PC-9 (cell line): Measurements from ENCODE around the gene DGKE. TPM values are rescaled to one million over a fixed set of nuclear protein-coding genes. Genes with fewer than 3 reads are reported as not detected.

ENCODE experiments used
- BruUV-seq: library from RNA; stranded (reverse); fragments of 400-500 nt; replicated peaks from 2 replicates; lab custom pipeline; 2021; lab: Mats Ljungman, UMichigan
- CTCF ChIA-PET: fragments of 300-600 bp; sonication (Branson Sonifier 250); formaldehyde crosslinking; loops from one replicate; lab custom pipeline; 2022; ENCODE audit warnings: antibody characterized with exemption; lab: Charles Lee
- POLR2A ChIA-PET: fragments of 300-600 bp; sonication (Branson Sonifier 250); formaldehyde crosslinking; loops from one replicate; lab custom pipeline; 2022; ENCODE audit warnings: antibody characterized with exemption; ENCODE audit not compliant: unreplicated experiment; lab: Charles Lee
- DNase-seq, 2 experiments: peaks; one replicate each; pipeline versions ENCODE4 v3.0.0 to v3.0.0-alpha.2; 2015 to 2022; ENCODE audit warnings: mixed read lengths in 1 of 2
- H2AFZ ChIP-seq: fragments of 200-600 bp; sonication (generic); 2 replicates; pipeline ENCODE4 v1.8.1; 2017; ENCODE audit warnings: antibody characterized with exemption
- H3F3A ChIP-seq: fragments of 200-600 bp; sonication (generic); 2 replicates; pipeline ENCODE4 v1.8.1; 2017; ENCODE audit warnings: antibody characterized with exemption, mild to moderate bottlenecking, low read depth; ENCODE audit not compliant: insufficient read depth
- H3K27ac ChIP-seq: fragments of 200-600 bp; sonication (generic); 2 replicates; pipeline ENCODE4 v1.6.1; 2016; ENCODE audit warnings: mixed run types
- H3K27me3 ChIP-seq: fragments of 200-600 bp; sonication (generic); 2 replicates; pipeline ENCODE4 v1.6.1; 2016; ENCODE audit warnings: low read depth, mixed run types; ENCODE audit not compliant: insufficient read depth
- H3K36me3 ChIP-seq: fragments of 200-600 bp; sonication (generic); 2 replicates; pipeline ENCODE4 v1.6.1; 2016; ENCODE audit warnings: low read depth, mixed run types
- H3K4me1 ChIP-seq: fragments of 200-600 bp; sonication (generic); replicated peaks from 2 replicates; pipeline ENCODE4 v1.6.1; 2016; ENCODE audit warnings: mixed run types; ENCODE audit not compliant: insufficient read depth
- H3K4me2 ChIP-seq: fragments of 200-600 bp; sonication (generic); 2 replicates; pipeline ENCODE4 v1.6.1; 2017; ENCODE audit warnings: mixed run types
- H3K4me3 ChIP-seq: fragments of 200-600 bp; sonication (generic); 2 replicates; pipeline ENCODE4 v1.6.1; 2016; ENCODE audit warnings: mixed run types
- H3K79me2 ChIP-seq: fragments of 200-600 bp; sonication (generic); 2 replicates; pipeline ENCODE4 v1.6.1; 2017; ENCODE audit warnings: low read depth, mixed run types
- H3K9me2 ChIP-seq: fragments of 200-600 bp; sonication (generic); 2 replicates; pipeline ENCODE4 v1.8.1; 2017; ENCODE audit warnings: mild to moderate bottlenecking; ENCODE audit not compliant: insufficient read depth
- H3K9me3 ChIP-seq: fragments of 200-600 bp; sonication (generic); 2 replicates; pipeline ENCODE4 v1.8.1; 2016; ENCODE audit warnings: low read depth; ENCODE audit not compliant: insufficient read depth
- H4K20me1 ChIP-seq: fragments of 200-600 bp; sonication (generic); 2 replicates; pipeline ENCODE4 v1.8.1; 2017; ENCODE audit not compliant: insufficient read depth
- CTCF ChIP-seq: fragments of 200-600 bp; sonication (generic); conservative IDR thresholded peaks from 2 replicates; pipeline ENCODE4 v1.6.1; 2017; ENCODE audit warnings: mixed run types, antibody characterized with exemption, mild to moderate bottlenecking, moderate library complexity
- EZH2 ChIP-seq: fragments of 200-600 bp; sonication (generic); IDR thresholded peaks from 2 replicates; pipeline ENCODE4 v1.8.0; 2017; ENCODE audit warnings: antibody characterized with exemption, low read depth
- intact Hi-C: fragments of 100-400 bp; cut with micrococcal nuclease; formaldehyde crosslinking; loops from one replicate; pipeline ENCODE4 v1.10.0; 2022; ENCODE audit not compliant: unreplicated experiment
- total RNA-seq: library from RNA; stranded (reverse); gene quantifications from 2 replicates; pipeline ENCODE4 v1.2.3, GENCODE V29; 2021

The DGKE gene
- total RNA-seq, 1 experiment from 2014 or later = 11.0 TPM

DNA sequence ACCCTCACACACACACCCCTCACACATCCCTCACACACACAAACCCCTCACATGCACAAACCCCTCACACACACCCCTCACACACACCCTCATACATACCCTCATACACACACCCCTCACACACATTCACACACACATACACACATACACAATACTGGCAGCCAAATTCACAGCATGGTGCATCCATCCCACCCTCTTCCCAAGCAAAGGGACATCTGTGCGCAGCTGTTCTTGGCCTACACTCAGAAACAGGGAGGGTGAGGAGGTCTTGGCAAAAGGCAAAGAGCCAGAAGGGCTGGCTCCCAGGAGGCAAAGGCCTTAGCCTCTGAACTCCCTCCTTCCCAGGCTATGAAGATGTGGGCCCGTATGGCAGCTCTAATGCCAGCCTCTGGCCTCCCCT, 23.6 kb upstream of the DGKE start:
- Histone ChIP-seq H4K20me1 (no peaks in the 10 kb centered on the region), H3K27ac (no peak overlapping the region), H3K4me2 (no peak overlapping the region), H3K27me3 (no peaks in the 10 kb centered on the region), H3K36me3 (no peaks in the 10 kb centered on the region), H3K79me2 (no peaks in the 10 kb centered on the region), H3K4me3 (no peak overlapping the region), H3K9me2 (no peaks in the 10 kb centered on the region), H3K9me3 (no peaks in the 10 kb centered on the region), H3K4me1 (no peaks in the 10 kb centered on the region), H3F3A (no peaks in the 10 kb centered on the region), H2AFZ (no peak overlapping the region)
- POLR2A ChIA-PET = no interaction called here
- intact Hi-C loops = no loop called here
- no peak for TF ChIP-seq EZH2
- TF ChIP-seq CTCF = no peak
- DNase-seq = no peak
- no TSS peak for BruUV-seq
- CTCF ChIA-PET = no interaction called here

- Histone ChIP-seq H3K79me2 (no peaks in the 10 kb centered on the region), H3K36me3 (no peaks in the 10 kb centered on the region), H3K9me3 (no peaks in the 10 kb centered on the region), H3K27me3 (no peaks in the 10 kb centered on the region), H3K4me2 (no peak overlapping the region), H4K20me1 (no peaks in the 10 kb centered on the region), H3F3A (no peaks in the 10 kb centered on the region), H3K27ac (no peak overlapping the region), H3K4me3 (no peak overlapping the region), H3K9me2 (no peaks in the 10 kb centered on the region), H3K4me1 (no peaks in the 10 kb centered on the region), H2AFZ (no peak overlapping the region)
- ChIA-PET CTCF (interaction anchor here (0.6 kb wide), 1 partner anchor 103 kb away, joined by 7 read pairs; the partner anchor contains the start of gene TRIM25), POLR2A (no interaction called here)
- intact Hi-C loops = no loop called here
- no peak for DNase-seq
- no peak for TF ChIP-seq CTCF
- no TSS peak for BruUV-seq
Measured at GRCh38 chr17:56810891-56811775, 22.8 kb upstream of the DGKE start.

DNA sequence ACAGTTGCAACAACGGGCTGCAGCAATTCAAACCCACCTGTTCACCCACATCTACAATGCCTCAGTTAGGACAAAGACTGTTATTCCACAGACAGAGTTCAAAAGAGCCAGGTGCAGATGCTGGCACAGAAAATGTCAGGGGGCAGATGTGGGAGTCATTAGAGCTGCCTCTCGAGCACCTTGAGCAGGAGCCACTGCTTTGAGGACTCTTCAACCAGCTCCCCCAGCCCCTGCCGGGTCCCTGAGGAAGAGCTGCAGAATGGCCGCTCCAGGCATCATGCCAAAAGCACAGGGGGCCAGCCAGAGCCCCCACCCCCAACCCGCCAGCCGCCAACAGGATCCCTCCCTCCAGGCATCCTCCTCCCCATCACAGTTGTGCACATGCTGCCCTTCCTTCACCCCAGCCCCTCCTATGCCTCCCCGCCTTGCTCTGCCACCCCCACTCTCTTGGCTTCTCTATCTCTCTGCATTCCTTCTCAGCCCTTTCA, 21.0 kb upstream of the DGKE start:
- no peak overlapping the region for H3K4me3 ChIP-seq
- no TSS peak for BruUV-seq
- H3K9me2 ChIP-seq = no peaks in the 10 kb centered on the region
- no peak overlapping the region for H3K4me2 ChIP-seq
- no peaks in the 10 kb centered on the region for H3K4me1 ChIP-seq
- H3K79me2 ChIP-seq = no peaks in the 10 kb centered on the region
- no peaks in the 10 kb centered on the region for H3F3A ChIP-seq
- intact Hi-C loops = no loop called here
- H3K27ac ChIP-seq = no peak overlapping the region
- H3K36me3 ChIP-seq = no peaks in the 10 kb centered on the region
- no peak for TF ChIP-seq CTCF
- no peak for TF ChIP-seq EZH2
- H2AFZ ChIP-seq = no peak overlapping the region
- POLR2A ChIA-PET = no interaction called here
- no peak for DNase-seq
- CTCF ChIA-PET = no interaction called here
- H3K27me3 ChIP-seq = no peaks in the 10 kb centered on the region
- H3K9me3 ChIP-seq = no peaks in the 10 kb centered on the region
- no peaks in the 10 kb centered on the region for H4K20me1 ChIP-seq
